Erythroblast (primary cell): ENCODE data around the gene NT5C1B.

Experiments
- GATA1 ChIP-seq: IDR thresholded peaks from 2 replicates; pipeline ENCODE4 v1.6.1; 2011; ENCODE audit warnings: low read depth, mild to moderate bottlenecking, control low read depth, low read length, moderate library complexity
- POLR2A ChIP-seq: IDR thresholded peaks from 2 replicates; pipeline ENCODE4 v1.6.1; 2011; ENCODE audit warnings: mild to moderate bottlenecking, low read length

DNA sequence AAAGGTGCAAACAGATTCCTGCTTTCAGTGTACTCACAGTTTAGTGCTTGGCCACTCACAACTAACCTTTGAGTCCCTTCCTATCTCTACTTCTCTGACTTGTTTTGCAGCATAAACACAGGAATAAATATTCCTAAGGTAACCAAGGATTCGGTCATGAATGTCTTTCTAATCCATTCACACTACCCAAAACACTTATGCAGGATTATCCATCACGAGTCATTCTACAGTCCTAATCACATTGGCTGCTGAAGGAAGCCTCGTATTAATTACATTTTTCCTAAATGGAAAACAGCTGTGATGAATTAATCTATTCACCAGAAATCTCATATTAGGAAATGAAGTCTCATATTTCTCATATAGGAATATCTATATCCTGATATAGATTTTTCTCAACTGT lies 45.2 kb downstream of the NT5C1B start:
- no peak for TF ChIP-seq POLR2A
- TF ChIP-seq GATA1: no peak
